HEK293T (cell line): ENCODE measurements around the gene CUBN.

Experiments used
- CTCF ChIA-PET: fragments of 350-600 bp; formaldehyde crosslinking; extraction: SDS; loops from one replicate; lab custom pipeline; 2021; ENCODE audit warnings: antibody characterized with exemption, inconsistent platforms; lab: Yijun Ruan, JAX
- POLR2A ChIA-PET: fragments of 350-600 bp; formaldehyde crosslinking; extraction: SDS; loops from one replicate; lab custom pipeline; 2020; ENCODE audit warnings: antibody characterized with exemption, inconsistent platforms; lab: Yijun Ruan, JAX
- DNase-seq: peaks from one replicate; pipeline ENCODE4 v3.0.0; 2012; ENCODE audit warnings: mixed read lengths; ENCODE audit errors: extremely low spot score
- ARNT ChIP-seq: fragments of 450-650 bp; IDR thresholded peaks from 2 replicates; pipeline ENCODE4 v1.6.1; 2017; ENCODE audit warnings: mild to moderate bottlenecking
- BHLHE40 ChIP-seq: fragments of 450-650 bp; IDR thresholded peaks from 2 replicates; pipeline ENCODE4 v1.6.1; 2016; ENCODE audit warnings: mild to moderate bottlenecking, moderate library complexity, borderline replicate concordance
- CTBP1 ChIP-seq: fragments of 450-650 bp; IDR thresholded peaks from 2 replicates; pipeline ENCODE4 v1.6.1; 2016; ENCODE audit warnings: borderline replicate concordance
- ELF4 ChIP-seq: fragments of 450-650 bp; IDR thresholded peaks from 2 replicates; pipeline ENCODE4 v1.6.1; 2017; ENCODE audit warnings: antibody characterized with exemption
- FOXA1 ChIP-seq: fragments of 450-650 bp; IDR thresholded peaks from 2 replicates; pipeline ENCODE4 v1.6.1; 2016; ENCODE audit warnings: mild to moderate bottlenecking
- FOXK2 ChIP-seq: fragments of 450-650 bp; IDR thresholded peaks from 2 replicates; pipeline ENCODE4 v1.6.1; 2016; ENCODE audit warnings: mild to moderate bottlenecking
- FOXM1 ChIP-seq: fragments of 450-650 bp; IDR thresholded peaks from 2 replicates; pipeline ENCODE4 v1.6.1; 2017; ENCODE audit warnings: mild to moderate bottlenecking, borderline replicate concordance
- HDGF ChIP-seq: fragments of 450-650 bp; IDR thresholded peaks from 2 replicates; pipeline ENCODE4 v1.6.1; 2017; ENCODE audit warnings: antibody characterized with exemption, borderline replicate concordance
- L3MBTL2 ChIP-seq: fragments of 450-650 bp; conservative IDR thresholded peaks from 2 replicates; pipeline ENCODE4 v1.6.1; 2016; ENCODE audit warnings: mild to moderate bottlenecking
- LEF1 ChIP-seq: fragments of 450-650 bp; IDR thresholded peaks from 2 replicates; pipeline ENCODE4 v1.6.1; 2017; ENCODE audit warnings: mild to moderate bottlenecking, borderline replicate concordance
- NFRKB ChIP-seq: fragments of 450-650 bp; IDR thresholded peaks from 2 replicates; pipeline ENCODE4 v1.6.1; 2016; ENCODE audit warnings: mild to moderate bottlenecking, moderate library complexity
- PKNOX1 ChIP-seq: fragments of 450-650 bp; IDR thresholded peaks from 2 replicates; pipeline ENCODE4 v1.6.1; 2016
- SP1 ChIP-seq: fragments of 450-650 bp; IDR thresholded peaks from 2 replicates; pipeline ENCODE4 v1.6.1; 2017
- SUZ12 ChIP-seq: fragments of 450-650 bp; IDR thresholded peaks from 2 replicates; pipeline ENCODE4 v1.6.1; 2016; ENCODE audit warnings: mild to moderate bottlenecking
- TARDBP ChIP-seq: fragments of 450-650 bp; IDR thresholded peaks from 2 replicates; pipeline ENCODE4 v1.6.1; 2016
- ZNF384 ChIP-seq: fragments of 450-650 bp; IDR thresholded peaks from 2 replicates; pipeline ENCODE4 v1.6.1; 2016

The CUBN gene

GRCh38 chr10:17140386-17140761, 10.8 kb upstream of the CUBN start:
- POLR2A ChIA-PET = interaction anchor here (0.9 kb wide), 1 partner anchor 11 kb away, joined by 3 read pairs; no protein-coding TSS in a partner anchor
- CTCF ChIA-PET = interaction anchor here (0.7 kb wide), 1 partner anchor 172 kb away, joined by 5 read pairs; no protein-coding TSS in a partner anchor
- TF ChIP-seq SP1 (no peak), LEF1 (no peak), ARNT (no peak), L3MBTL2 (no peak), ELF4 (no peak), FOXK2 (no peak), ZNF384 (no peak), CTBP1 (no peak), FOXA1 (no peak)
- no peak for DNase-seq

- no peak for DNase-seq
- CTCF ChIA-PET = no interaction called here
- POLR2A ChIA-PET = interaction anchor here (0.9 kb wide), 1 partner anchor 11 kb away, joined by 3 read pairs; no protein-coding TSS in a partner anchor
- TF ChIP-seq LEF1 (no peak), SP1 (no peak), ELF4 (no peak), CTBP1 (no peak), PKNOX1 (no peak), SUZ12 (no peak), FOXK2 (no peak), HDGF (no peak), L3MBTL2 (no peak), ARNT (no peak), BHLHE40 (no peak), FOXM1 (no peak), FOXA1 (no peak), TARDBP (no peak)
These were observed 8.9 kb upstream of the CUBN start for GRCh38 chr10:17138460-17139042.

GRCh38 chr10:17134737-17135260, 5.2 kb upstream of the CUBN start:
- TF ChIP-seq CTBP1 = no peak
- no peak for TF ChIP-seq SP1
- TF ChIP-seq FOXK2 = no peak
- TF ChIP-seq FOXM1 = no peak
- TF ChIP-seq BHLHE40 = no peak
- no peak for TF ChIP-seq ZNF384
- no peak for TF ChIP-seq ARNT
- TF ChIP-seq SUZ12 = no peak
- no peak for TF ChIP-seq HDGF
- TF ChIP-seq TARDBP = no peak
- no peak for TF ChIP-seq L3MBTL2
- no peak for TF ChIP-seq PKNOX1
- TF ChIP-seq ELF4 = no peak
- TF ChIP-seq NFRKB = no peak
- TF ChIP-seq FOXA1 = no peak
- no peak for TF ChIP-seq LEF1
- ChIA-PET CTCF (no interaction called here), POLR2A (no interaction called here)
- DNase-seq = no peak

GRCh38 chr10:17134282-17134681, 4.7 kb upstream of the CUBN start:
- CTCF ChIA-PET = no interaction called here
- no peak for DNase-seq
- TF ChIP-seq FOXK2 = no peak
- no peak for TF ChIP-seq TARDBP
- no peak for TF ChIP-seq BHLHE40
- no peak for TF ChIP-seq L3MBTL2
- POLR2A ChIA-PET = no interaction called here

GRCh38 chr10:17128261-17128660, 1.4 kb downstream of the CUBN start:
- ChIA-PET POLR2A (interaction anchor here (1.0 kb wide), 1 partner anchor 11 kb away, joined by 3 read pairs; no protein-coding TSS in a partner anchor), CTCF (no interaction called here)
- TF ChIP-seq LEF1 (no peak), L3MBTL2 (no peak), ELF4 (no peak), ZNF384 (no peak), TARDBP (no peak), PKNOX1 (no peak), NFRKB (no peak), HDGF (no peak), FOXA1 (no peak), FOXM1 (no peak), SP1 (no peak), CTBP1 (no peak)
- DNase-seq = no peak

GRCh38 chr10:17126327-17126726, 3.3 kb downstream of the CUBN start:
- TF ChIP-seq NFRKB = no peak
- TF ChIP-seq ELF4 = no peak
- TF ChIP-seq CTBP1 = no peak
- no peak for DNase-seq
- POLR2A ChIA-PET = interaction anchor here (1.4 kb wide), 1 partner anchor 10 kb away, joined by 3 read pairs; no protein-coding TSS in a partner anchor
- CTCF ChIA-PET = no interaction called here
